A673 (cell line): Measurements from ENCODE around the gene GALNT13. TPM values are rescaled to one million over a fixed set of nuclear protein-coding genes. Genes with fewer than 3 reads are reported as not detected.

ENCODE experiments used
- BruUV-seq: library from RNA; stranded (reverse); fragments of 400-500 nt; replicated peaks from 2 replicates; lab custom pipeline; 2021; lab: Mats Ljungman, UMichigan
- CTCF ChIA-PET: fragments of 300-600 bp; sonication (Branson Sonifier 250); formaldehyde crosslinking; loops from one replicate; lab custom pipeline; 2022; ENCODE audit warnings: antibody characterized with exemption; lab: Charles Lee
- POLR2A ChIA-PET: fragments of 300-600 bp; sonication (Branson Sonifier 250); formaldehyde crosslinking; loops from one replicate; lab custom pipeline; 2022; ENCODE audit warnings: antibody characterized with exemption; ENCODE audit not compliant: low non-redundant PET; lab: Charles Lee
- DNase-seq: peaks from one replicate; pipeline ENCODE4 v3.0.0-alpha.2; 2015; ENCODE audit warnings: low spot score
- H3K27ac ChIP-seq: fragments of 200-600 bp; sonication (generic); 2 replicates; pipeline ENCODE4 v1.5.1; 2016; ENCODE audit warnings: mixed run types, low read depth, mild to moderate bottlenecking, mixed read lengths, antibody characterized with exemption, low read length; ENCODE audit not compliant: poor library complexity, severe bottlenecking
- H3K27me3 ChIP-seq: fragments of 200-600 bp; sonication (generic); replicated peaks from 2 replicates; pipeline ENCODE4 v1.6.1; 2017; ENCODE audit warnings: mixed run types, low read depth, mild to moderate bottlenecking, mixed read lengths, antibody characterized with exemption, low read length; ENCODE audit not compliant: insufficient read depth, poor library complexity
- H3K36me3 ChIP-seq: fragments of 200-600 bp; sonication (generic); 2 replicates; pipeline ENCODE4 v1.6.1; 2016; ENCODE audit warnings: mixed run types, mild to moderate bottlenecking, mixed read lengths, antibody characterized with exemption, low read length; ENCODE audit not compliant: insufficient read depth, poor library complexity, severe bottlenecking
- H3K4me1 ChIP-seq: fragments of 200-600 bp; sonication (generic); 2 replicates; pipeline ENCODE4 v1.6.1; 2017; ENCODE audit warnings: mixed run types, mild to moderate bottlenecking, mixed read lengths, antibody characterized with exemption, low read length; ENCODE audit not compliant: insufficient read depth, poor library complexity, severe bottlenecking
- H3K4me3 ChIP-seq: fragments of 200-600 bp; sonication (generic); 2 replicates; pipeline ENCODE4 v1.5.1; 2016; ENCODE audit warnings: low read depth, mixed run types, mild to moderate bottlenecking, mixed read lengths, low read length; ENCODE audit not compliant: poor library complexity, severe bottlenecking
- H3K9me3 ChIP-seq: fragments of 200-600 bp; sonication (generic); 2 replicates; pipeline ENCODE4 v1.6.1; 2016; ENCODE audit warnings: mixed run types, low read depth, mild to moderate bottlenecking, mixed read lengths, antibody characterized with exemption, low read length; ENCODE audit not compliant: poor library complexity, severe bottlenecking
- EZH2 ChIP-seq: fragments of 200-600 bp; sonication (generic); IDR thresholded peaks from 2 replicates; pipeline ENCODE4 v1.6.1; 2017; ENCODE audit warnings: borderline replicate concordance, low read depth, mild to moderate bottlenecking, mixed read lengths, antibody characterized with exemption, low read length; ENCODE audit not compliant: poor library complexity, severe bottlenecking
- intact Hi-C: fragments of 100-400 bp; cut with micrococcal nuclease; formaldehyde crosslinking; loops from one replicate; pipeline ENCODE4 v1.10.0; 2022; ENCODE audit not compliant: unreplicated experiment
- total RNA-seq: library from RNA; stranded (reverse); gene quantifications from 2 replicates; pipeline ENCODE4 v1.2.3, GENCODE V29; 2021
- TF ChIP-seq, protein P1 (sequence below): fragments of 300-800, 200-600 bp; sonication (generic); conservative IDR thresholded peaks from 2 replicates; pipeline ENCODE4 v1.5.1; 2017; ENCODE audit warnings: low read depth, mild to moderate bottlenecking, antibody characterized with exemption, low read length, moderate library complexity, mixed read lengths

The GALNT13 gene
- total RNA-seq, 1 experiment from 2014 or later = not detected

DNA sequence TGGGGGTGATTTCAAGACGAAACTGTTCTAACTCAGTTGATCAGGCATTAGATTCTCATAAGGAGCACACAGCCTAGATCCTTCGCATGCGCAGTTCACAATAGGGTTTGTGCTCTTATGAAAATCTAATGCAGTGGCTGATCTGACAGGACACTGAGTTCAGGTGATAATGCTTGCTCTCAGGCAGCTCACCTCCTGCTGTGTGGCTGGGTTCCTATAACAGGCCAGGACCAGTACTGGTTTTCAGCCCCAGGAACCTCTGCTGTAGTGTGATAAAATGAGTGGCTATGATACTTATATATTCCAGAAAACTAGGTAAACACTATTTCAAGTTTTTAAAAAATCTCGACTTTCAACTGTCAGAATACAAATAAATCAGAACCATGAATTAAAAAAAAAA lies 271.4 kb downstream of the GALNT13 start:
- Histone ChIP-seq H3K27ac (no peak overlapping the region), H3K27me3 (no peaks in the 10 kb centered on the region), H3K4me3 (no peak overlapping the region), H3K36me3 (no peaks in the 10 kb centered on the region), H3K4me1 (no peaks in the 10 kb centered on the region), H3K9me3 (no peaks in the 10 kb centered on the region)
- ChIA-PET POLR2A (no interaction called here), CTCF (interaction anchor here (0.5 kb wide), 1 partner anchor 646 kb away, joined by 3 read pairs; no protein-coding TSS in a partner anchor)
- no peak for TF ChIP-seq EZH2
- TF ChIP-seq, protein P1, sequence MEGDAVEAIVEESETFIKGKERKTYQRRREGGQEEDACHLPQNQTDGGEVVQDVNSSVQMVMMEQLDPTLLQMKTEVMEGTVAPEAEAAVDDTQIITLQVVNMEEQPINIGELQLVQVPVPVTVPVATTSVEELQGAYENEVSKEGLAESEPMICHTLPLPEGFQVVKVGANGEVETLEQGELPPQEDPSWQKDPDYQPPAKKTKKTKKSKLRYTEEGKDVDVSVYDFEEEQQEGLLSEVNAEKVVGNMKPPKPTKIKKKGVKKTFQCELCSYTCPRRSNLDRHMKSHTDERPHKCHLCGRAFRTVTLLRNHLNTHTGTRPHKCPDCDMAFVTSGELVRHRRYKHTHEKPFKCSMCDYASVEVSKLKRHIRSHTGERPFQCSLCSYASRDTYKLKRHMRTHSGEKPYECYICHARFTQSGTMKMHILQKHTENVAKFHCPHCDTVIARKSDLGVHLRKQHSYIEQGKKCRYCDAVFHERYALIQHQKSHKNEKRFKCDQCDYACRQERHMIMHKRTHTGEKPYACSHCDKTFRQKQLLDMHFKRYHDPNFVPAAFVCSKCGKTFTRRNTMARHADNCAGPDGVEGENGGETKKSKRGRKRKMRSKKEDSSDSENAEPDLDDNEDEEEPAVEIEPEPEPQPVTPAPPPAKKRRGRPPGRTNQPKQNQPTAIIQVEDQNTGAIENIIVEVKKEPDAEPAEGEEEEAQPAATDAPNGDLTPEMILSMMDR = no peak
- no TSS peak for BruUV-seq
- no peak for DNase-seq
- intact Hi-C loops = no loop called here

DNA sequence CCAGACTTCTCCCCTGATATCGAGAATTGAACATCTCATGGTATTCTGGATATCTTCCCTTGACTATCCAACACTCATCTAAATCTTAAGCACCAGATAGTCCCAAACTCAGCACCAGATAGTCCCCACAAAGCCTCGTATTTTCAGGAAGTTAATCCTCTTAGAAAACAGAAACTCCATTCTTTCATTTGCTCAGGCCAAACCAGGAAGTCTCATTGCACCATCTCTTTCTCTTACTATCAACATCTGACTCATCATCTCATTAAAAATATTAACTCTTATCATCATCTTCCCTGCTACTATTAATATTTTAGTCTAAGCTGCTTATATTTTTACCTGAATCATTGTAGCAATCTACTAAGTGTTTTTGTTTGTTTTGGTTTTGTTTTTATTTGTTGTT lies 286.4 kb downstream of the GALNT13 start:
- intact Hi-C loops = no loop called here
- H3K4me3 ChIP-seq = no peak overlapping the region

DNA sequence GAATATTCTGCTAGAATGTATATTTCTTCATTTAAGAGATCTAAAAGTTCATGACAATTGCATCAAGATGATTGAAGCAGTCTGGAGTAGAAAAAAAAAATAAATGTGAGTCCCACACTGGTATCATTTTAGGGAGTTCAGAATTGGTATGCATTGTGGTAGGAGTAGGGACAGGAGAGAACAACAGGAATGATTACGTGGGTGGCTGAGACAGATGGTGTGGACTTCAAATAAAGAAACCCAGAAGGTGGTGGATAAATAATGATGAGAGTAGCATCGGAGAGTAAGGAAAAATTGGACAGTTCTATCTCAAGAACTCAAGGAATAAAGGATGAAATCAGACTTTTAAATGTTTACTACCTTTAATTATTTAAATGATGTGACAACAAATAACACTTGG lies 289.6 kb downstream of the GALNT13 start:
- no TSS peak for BruUV-seq

More for the DNA sequence above, 286.4 kb downstream of the GALNT13 start:
- POLR2A ChIA-PET = no interaction called here
- TF ChIP-seq, protein P1 = no peak
- TF ChIP-seq EZH2 = no peak
- BruUV-seq = no TSS peak
- Histone ChIP-seq H3K9me3 (no peaks in the 10 kb centered on the region), H3K27me3 (no peaks in the 10 kb centered on the region), H3K27ac (no peak overlapping the region), H3K4me1 (no peaks in the 10 kb centered on the region), H3K36me3 (no peaks in the 10 kb centered on the region)
- CTCF ChIA-PET = no interaction called here
- DNase-seq = no peak

More for the DNA sequence above, 289.6 kb downstream of the GALNT13 start:
- POLR2A ChIA-PET = no interaction called here
- Histone ChIP-seq H3K36me3 (no peaks in the 10 kb centered on the region), H3K4me1 (no peaks in the 10 kb centered on the region), H3K27me3 (no peaks in the 10 kb centered on the region), H3K4me3 (no peak overlapping the region), H3K9me3 (no peaks in the 10 kb centered on the region), H3K27ac (no peak overlapping the region)
- intact Hi-C loops = no loop called here
- no peak for DNase-seq
- CTCF ChIA-PET = no interaction called here
- TF ChIP-seq, protein P1 = no peak
